GM21423 (cell line): ENCODE data around the gene CKLF.
A peak's percentile ranks its signal among the peaks of the same experiment; 100 is the strongest.
"Not testable (repeated sequence)": the region's sequence is repeated elsewhere in the genome, so short reads cannot be mapped to it uniquely, and the experiment has no call there.

Source experiments
- ATAC-seq: cut with Tn5 transposase; IDR thresholded peaks from one replicate; pipeline ENCODE4 v1.9.1; 2021; ENCODE audit warnings: mild to moderate bottlenecking, moderate library complexity; ENCODE audit not compliant: unreplicated experiment

The CKLF gene, protein sequence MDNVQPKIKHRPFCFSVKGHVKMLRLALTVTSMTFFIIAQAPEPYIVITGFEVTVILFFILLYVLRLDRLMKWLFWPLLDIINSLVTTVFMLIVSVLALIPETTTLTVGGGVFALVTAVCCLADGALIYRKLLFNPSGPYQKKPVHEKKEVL

DNA sequence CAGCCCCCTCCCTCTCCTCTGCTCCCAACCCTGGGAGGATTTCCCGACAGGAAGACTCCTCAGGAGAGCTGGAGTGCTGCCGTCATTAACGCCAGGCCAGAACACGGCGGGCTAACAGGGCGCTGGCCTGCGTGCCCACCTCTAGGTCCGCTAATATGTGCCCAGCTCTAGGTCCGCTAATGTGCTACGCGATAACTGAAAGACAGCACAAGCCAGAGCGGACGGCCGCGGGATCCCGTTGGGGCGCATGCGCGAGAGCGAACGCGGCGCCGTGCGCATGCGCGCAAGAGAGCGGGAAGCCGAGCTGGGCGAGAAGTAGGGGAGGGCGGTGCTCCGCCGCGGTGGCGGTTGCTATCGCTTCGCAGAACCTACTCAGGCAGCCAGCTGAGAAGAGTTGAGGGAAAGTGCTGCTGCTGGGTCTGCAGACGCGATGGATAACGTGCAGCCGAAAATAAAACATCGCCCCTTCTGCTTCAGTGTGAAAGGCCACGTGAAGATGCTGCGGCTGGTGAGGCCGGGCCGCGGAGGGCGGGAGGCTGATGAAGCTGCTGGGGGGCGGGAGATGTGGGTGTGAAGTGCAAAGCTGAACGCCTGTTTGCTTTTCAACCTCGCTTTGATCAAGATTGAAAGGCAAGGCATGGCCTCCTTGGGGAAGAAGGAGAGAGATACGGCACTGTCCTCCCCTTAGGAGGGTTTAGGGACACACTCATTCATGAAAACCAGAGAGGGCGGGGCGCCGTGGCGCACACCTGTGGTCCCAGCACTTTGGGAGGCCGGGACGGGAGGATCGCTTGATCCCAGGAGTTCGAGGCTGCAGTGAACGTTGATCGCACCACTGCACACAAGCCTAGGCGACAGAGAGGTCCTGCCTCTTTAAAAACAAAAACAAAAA, at the start of gene CKLF:
Gene CKLF, plus strand, starts transcription at position 291 of the 892 bp plus-strand sequence. Its CDS starts 140 bp downstream, at position 431.
- peak; percentile 72 for ATAC-seq

DNA sequence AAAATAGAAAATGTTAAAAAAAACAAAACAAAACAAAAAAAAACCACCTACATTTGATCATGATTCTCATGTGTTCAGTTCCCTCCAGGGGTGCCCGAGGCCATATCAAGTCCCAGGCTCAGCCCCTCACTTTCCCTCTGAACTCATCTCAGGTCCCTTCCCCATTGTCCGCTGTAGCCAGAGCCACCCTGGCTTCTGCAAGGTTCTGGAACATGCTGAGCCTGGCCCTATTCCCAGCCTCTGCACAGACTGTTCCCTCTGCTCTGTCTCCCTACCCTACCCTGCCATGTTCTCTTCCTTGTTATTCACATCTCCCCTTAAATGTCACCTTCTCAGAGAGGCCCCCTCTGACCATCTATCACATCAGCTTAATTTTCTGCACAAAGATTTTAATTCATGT, 49.3 kb upstream of the CKLF start:
- no peak for ATAC-seq

DNA sequence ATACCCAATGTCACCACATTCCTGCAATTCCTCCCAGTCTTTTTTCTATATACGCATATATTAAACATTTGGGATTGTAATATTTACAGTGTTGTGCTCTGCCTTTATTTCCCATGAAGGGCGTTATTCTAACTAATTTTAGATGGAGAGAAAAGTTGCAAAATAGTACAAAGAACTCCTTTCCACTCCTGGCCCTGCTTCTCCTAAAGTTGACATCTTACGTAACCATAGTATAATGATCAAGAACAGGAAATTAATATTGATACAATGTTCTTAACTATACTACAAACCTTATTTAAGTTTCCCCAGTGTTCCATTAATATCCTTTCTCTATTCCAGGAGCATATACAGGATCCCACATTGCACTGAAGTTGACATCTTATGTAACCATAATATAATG, 48.8 kb upstream of the CKLF start:
- ATAC-seq, result no peak

DNA sequence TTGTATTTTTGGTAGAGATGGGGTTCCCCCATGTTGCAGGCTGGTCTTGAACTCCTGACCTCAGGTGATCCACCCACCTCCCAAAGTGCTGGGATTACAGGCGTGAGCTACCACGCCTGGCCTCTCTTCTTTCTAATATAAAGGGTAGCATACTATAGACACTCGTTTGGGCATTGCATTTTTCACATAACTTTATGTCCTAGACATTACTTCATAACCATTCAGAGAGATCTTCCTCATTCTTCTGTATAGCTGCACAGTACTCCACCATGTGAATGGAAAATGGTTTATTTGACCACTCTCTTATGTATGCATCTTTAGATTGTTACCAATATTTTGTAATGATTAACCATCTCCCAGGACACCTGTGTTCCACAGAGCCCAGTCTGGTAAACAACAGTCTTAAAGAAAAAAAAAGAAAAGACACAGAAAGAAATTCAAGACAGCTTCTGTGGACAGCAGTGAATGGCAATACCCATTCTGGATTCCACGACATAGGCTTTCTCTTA, 44.6 kb upstream of the CKLF start:
- ATAC-seq, result no peak

DNA sequence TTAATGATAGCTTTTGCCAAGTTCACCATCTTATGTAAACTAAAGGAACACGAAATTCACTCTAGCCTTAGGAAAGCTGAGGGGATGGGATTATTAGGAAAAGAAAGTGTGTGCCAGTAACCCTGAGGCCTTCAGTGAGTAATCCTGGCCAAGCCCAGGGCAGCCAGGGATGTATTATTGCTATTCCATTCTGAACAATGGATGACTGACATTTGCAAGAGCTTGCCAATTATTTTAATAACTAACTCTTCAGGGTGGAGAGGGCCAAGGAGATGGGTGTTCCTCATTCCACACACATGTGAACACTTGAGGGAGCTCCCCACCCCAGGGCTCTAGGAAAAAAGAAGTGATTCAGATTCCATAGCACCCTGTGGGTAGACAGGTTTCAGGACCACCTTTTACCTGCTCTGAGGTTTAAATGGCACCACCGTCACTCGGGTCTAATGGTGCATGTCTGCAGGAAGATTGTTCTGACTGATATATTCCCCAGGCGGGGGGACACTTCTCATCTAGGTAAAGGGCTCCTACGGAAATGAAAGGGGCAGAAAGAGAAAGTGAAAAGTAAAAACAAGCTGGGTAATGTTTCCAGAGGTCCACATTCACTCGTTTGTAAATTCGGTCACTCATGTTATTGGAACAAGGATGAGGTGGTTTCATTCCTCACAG, 44.0 kb upstream of the CKLF start:
- ATAC-seq, result no peak

DNA sequence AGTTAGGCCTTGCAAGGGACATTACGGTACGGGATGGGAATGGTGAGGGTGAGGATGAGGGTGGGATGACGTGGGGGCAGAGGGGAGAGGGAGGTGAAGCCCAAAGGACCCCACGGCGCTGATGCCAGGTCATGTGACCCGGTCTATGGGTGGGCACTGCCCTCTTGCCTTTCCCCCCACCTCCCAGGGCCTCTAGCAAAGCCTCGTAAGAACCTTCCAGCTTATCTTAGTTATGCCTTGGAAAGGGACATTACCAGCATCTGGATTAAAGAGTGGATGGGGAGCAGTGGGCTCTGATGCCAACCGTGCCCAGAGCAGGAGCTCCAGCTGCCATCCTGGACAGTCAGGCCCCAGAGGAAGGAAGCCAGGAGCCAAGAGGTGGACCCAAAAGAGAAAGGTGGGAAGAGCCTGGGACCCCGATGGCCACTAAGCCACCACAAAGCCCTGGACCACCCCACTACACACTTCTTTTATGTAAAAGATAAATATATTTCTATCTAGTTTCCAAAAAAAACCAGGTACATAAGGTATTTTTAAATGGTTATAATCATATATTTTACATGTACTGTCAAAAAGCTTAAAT, 43.4 kb upstream of the CKLF start:
- ATAC-seq, result no peak

DNA sequence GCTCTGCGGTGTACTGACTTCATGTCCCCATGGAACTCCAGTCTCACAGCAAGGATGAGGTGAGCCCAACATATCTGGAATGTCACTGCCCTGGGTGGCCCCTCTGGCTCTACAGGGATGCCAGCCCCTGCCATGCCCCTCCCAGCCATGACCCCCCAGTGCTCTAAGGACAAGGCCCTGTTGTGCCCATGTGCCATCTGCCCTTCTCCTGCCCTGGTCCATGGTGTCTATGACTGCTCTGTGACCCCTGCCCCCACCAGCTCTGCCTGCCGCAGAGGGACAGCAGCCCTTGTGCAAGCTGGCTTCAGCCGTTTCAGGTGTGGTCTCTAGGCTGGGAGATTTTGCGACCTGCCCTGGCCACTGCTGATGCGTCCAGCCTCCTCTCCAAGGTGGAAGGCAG, 42.8 kb upstream of the CKLF start:
- no peak for ATAC-seq

DNA sequence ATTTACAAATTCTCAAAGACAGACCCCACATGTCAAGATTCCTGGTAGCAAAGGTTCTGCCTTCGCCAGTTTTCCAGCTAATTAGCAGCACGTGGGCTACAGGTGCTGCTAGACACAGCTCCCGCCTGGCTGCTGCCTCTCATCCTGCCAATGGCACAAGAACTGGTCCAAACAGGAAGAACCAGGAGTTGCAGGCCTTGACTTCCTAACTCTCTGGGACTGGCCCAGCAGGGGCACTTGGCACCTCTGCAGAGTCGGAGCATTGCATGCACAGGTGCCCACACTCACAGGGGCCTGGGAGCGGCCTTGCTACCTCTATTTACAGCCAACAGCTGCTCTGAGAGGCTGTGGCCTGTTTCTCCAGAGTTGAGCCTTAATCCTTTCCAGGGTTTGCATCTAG, 42.1 kb upstream of the CKLF start:
- ATAC-seq, result no peak

DNA sequence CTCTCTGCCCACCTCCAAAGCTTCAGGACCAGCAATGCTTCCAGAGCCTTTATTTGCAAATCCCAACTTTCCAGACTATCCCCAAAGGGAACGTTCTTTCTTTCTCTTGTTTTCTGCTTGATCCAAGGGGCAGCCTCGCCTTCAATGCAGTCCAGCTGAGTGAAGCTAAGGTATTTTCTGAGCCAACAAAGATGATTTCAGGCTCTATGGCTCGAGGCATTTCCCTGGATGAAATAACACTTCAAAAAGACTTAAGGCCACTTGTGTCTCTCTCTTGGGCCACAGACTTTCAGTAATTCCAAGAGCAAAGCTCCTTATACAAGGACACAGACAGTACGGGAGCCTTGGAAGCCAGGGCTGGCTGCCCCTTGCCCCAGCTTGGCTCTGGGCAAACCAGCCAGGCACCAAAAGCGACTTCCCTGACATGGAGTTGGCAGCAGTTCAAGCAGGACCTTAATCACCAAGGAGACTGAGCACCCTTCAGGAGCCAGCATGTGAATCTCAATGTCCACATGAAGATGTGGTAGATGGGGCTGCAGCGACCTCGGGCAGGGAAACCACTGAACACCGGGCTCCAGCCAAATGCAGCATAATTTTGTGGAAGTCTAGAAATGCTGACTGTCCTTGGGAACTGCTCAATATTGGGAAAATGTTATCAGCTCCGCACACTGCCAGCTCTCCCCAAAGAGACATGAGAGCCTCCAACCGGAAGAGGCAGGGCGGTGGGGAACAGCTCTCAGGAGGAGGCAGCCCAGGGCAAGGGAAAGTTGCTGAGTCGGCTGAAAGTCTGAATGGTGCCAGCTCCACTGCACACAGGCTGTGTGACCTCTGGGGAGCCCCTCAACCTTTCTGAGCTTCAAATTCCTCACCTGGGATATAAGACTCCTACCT, 41.4 kb upstream of the CKLF start:
- ATAC-seq, result no peak

DNA sequence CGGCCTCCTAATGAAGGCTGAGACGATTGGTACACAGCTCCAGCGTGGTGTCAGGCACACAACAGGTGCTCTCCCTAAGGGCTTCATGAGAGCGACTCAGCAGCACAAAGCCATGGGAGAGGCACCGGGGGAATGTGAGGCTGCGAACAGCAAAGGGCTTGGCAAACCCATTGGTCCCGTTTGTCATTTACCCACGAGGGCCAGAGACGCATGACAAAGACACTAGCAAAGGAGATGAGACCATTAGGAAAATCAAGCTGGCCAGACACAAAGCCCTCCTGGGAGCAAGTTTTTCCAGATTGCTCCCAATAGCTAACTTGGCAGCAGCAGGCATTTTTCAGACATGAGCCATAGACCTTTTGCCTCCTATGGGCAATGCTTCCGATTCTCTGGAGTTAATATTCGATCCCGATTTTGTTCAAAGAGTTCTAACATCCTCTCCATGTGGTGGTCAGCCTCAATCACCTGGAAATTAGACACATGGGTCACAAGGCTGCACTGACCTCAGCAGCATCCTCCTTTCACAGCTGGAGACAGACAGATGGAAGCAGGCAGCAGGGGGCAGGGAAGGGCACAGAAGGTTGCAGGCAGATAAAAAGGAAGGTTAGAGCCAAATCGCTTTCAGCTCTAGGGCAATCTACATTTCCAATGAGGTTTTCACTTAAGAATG, 40.6 kb upstream of the CKLF start:
- no peak for ATAC-seq

DNA sequence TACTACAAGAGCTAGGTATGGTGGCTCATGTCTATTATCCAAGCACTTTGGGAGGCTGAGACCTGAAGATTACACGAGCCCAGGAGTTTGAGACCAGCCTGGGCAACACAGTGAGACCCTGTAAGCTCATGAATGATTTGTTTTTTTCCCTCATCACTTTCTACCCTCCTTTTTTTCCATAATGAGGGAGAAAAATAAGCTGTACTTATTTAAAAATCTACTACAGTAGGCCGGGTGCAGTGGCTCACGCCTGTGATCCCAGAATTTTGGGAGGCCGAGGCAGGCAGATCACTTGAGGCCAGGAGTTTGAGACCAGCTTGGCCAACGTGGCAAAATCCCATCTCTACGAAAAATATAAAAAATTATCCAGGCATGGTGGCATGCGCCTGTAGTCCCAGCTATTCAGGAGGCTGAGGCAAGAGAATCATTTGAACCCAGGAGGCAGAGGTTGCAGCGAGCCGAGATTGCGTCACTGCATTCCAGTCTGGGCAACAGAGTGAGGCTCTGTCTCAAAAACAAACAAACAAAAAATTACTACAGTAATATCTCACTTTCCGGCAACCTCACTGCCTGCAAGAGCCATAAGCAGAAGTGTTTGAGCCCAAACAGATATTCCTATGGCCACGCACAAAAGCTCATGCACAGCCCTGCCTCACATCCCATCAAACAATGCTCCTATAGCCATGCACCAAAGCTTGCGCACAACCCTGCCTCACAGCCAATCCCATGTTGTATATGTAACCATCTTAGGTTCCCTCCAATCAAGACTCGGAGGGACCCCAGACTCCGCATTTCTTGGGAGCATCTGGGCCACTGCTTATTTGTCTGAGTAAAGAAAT, 39.9 kb upstream of the CKLF start:
- no peak for ATAC-seq

DNA sequence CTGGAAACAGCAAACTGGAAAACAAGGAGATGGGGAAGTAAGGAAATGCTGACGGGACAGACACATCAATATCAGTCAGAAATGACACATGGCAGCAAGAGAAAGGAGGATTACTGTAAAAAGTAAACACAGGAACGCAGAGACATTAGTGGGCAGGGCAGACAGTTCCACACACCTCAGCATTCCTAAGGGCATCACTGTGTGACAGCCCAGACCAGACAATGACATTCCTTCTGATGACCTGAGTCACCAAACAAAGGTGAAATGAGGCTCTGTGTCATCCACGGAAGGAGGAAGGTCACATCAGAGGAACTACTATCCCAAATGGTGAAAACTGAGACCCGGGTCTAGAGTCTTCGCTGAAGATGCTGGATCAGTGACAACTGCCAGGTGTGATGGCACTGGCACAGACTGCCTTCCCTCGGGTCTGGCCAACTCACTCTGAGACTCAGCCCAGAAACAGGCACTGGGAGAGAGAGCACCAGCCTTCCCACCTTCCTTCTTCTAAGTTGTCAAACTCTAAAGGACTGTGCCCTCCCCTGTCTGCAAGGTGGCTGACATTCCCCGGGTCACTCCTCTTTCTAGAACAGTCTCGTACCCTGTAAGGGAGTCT, 39.2 kb upstream of the CKLF start:
- ATAC-seq, result no peak

DNA sequence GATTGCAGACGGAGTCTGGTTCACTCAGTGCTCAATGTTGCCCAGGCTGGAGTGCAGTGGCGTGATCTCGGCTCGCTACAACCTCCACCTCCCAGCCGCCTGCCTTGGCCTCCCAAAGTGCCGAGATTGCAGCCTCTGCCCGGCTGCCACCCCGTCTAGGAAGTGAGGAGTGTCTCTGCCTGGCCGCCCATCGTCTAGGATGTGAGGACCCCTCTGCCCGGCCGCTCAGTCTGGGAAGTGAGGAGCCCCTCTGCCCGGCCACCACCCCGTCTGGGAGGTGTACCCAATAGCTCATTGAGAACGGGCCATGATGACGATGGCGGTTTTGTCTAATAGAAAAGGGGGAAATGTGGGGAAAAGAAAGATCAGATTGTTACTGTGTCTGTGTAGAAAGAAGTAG, 38.0 kb upstream of the CKLF start:
- ATAC-seq, result not testable (repeated sequence)

DNA sequence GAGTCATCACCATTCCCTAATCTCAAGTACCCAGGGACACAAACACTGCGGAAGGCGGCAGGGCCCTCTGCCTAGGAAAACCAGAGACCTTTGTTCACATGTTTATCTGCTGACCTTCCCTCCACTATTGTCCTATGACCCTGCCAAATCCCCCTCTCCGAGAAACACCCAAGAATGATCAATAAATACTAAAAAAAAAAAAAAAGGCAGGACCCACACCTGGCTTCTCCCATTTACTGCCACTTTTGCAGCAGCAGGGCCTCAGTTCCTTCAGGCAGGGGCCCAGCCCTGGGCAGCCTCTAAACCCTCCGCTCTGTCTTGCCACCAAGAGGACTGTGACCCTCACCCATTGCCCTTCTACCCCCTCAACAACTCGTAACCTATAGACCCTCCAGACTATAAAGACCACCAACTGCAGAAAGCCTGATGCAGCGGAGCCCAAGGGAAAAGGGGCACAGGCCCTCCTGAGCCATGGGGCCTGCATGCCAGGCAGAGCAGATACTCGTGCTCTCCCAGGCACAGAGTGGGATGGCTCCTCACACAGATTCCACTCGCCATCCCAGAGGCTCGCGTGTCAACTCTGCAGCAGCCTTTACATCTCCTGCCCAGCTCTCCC, 37.3 kb upstream of the CKLF start:
- ATAC-seq, result not testable (repeated sequence)

DNA sequence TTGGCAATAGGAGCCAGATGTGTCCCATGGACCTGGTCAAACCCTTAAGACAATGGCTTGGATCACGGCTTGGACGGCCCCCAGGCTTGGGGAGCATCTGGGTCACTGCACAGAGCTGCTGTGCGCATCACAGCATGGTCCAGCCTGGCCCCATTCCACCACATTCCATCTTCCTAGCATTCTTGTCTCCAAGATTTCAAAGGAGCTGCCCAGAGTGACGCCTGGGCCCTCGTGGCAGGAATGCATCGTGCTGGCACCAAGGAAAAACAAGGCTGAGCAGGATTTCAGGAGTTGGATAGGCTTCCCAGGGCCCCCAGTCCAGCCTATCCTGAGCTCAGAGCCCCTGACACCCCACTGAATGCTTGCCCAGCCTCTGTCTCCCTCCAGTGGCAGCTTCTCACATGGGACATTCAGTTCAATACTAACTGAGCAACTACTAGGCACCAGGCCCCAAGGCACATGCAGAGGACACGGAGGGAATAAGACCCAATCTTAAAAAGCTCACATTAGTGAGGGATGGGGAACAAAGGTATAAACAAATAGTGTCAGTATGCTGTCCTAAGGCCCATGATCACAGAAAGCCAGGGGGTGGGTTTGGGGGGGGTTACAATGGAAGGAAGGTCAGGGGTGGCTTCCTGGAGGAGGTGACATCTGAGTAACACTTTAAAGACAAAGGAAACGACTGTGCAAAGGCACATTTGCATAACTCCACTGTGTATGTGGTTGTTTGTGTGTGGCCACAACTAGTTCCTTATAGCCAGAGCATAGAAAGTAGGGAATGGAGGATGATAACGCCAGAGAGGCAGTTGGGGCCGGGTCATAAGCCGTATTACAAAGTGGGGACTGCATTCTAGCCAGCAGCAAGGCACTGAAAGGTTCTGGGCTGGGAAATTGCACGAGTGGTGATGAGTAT, 36.5 kb upstream of the CKLF start:
- ATAC-seq, result no peak

DNA sequence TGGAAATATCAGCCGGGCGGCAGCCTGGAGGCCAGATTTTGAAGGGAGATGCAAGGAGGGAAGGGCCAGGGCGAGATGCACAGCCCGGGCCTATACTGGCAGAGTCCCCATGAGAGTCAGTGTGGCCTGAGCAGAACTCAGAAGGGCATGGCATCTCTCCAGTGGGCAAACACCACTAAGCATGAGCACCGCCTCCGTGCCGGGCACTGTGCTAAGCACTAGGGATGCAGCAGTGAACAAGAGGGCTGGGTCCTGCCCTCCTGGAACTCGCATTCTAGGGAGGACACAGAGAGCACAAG, 35.9 kb upstream of the CKLF start:
- no peak for ATAC-seq
